Peyer's patch (tissue), 4 donors: ENCODE measurements around the gene FAM171A1. TPM values are rescaled to one million over a fixed set of nuclear protein-coding genes. Genes with fewer than 3 reads are reported as not detected.

ENCODE experiments used
- DNase-seq, 3 donors: peaks; one replicate each; pipeline ENCODE4 v3.0.0-alpha.2; 2017 to 2019
- H3K27ac ChIP-seq, 4 donors: fragments of 200-600 bp; sonication (generic); one replicate each; pipeline ENCODE4 v1.5.1; 2016 to 2019
- H3K27me3 ChIP-seq, 2 donors: fragments of 200-600 bp; sonication (generic); one replicate each; pipeline ENCODE4 v1.5.1; 2019
- H3K36me3 ChIP-seq, 3 donors: fragments of 200-600 bp; sonication (generic); one replicate each; pipeline ENCODE4 v1.5.1; 2016 to 2019
- H3K4me1 ChIP-seq, 4 donors: fragments of 200-600 bp; sonication (generic); one replicate each; pipeline ENCODE4 v1.5.1; 2016 to 2019
- H3K4me3 ChIP-seq, 4 donors: fragments of 200-600 bp; sonication (generic); 1 replicate in 3 of 4; 2 replicates in 1 of 4; pipeline ENCODE4 v1.5.1; 2016 to 2019; ENCODE audit warnings: mild to moderate bottlenecking in 1 of 4
- H3K9me3 ChIP-seq, 4 donors: fragments of 200-600 bp; sonication (generic); one replicate each; pipeline ENCODE4 v1.5.1; 2016 to 2019; ENCODE audit warnings: mild to moderate bottlenecking in 1 of 4
- CTCF ChIP-seq, 6 experiments: fragments of 450-650 bp in 4 of 6; fragments of 200-600 bp in 2 of 6; sonication (generic) in 1 of 6; IDR thresholded peaks; one replicate each; pipeline ENCODE4 v1.5.1; 2017 to 2019; ENCODE audit warnings: antibody characterized with exemption in 6 of 6, mild to moderate bottlenecking in 3 of 6, moderate library complexity in 1 of 6
- POLR2A ChIP-seq, 2 donors: fragments of 450-650 bp; IDR thresholded peaks; one replicate each; pipeline ENCODE4 v1.5.1; 2017; ENCODE audit warnings: antibody characterized with exemption in 2 of 2, mild to moderate bottlenecking in 2 of 2, moderate library complexity in 2 of 2
- total RNA-seq, 4 donors: library from RNA; depleted of rRNA; stranded (reverse); fragments of >200 nt; gene quantifications; one replicate each; pipeline ENCODE4 v1.1.0, GENCODE V29; 2016

FAM171A1 gene
- total RNA-seq, 4 donors from 2014 or later: 14.7 to 37.1 (median 24.5) TPM

DNA sequence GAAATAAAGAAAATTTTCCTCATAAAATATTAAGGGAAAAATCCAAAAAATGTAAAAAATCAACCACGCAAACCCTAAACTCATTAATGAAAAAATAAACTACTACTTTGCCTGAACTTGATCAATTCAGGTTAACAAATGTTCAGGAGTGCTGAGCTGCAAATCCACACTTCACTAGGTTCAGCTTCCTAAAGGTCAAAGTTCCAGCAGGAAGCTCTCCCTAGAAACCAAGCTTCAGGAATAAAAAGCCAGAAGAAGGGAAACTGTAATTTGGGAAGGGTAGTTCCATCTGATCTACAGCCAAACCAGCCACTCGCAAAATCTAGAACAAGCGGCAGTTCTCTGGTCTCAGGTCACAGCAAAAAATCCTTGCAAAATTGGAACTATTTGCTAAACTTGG is 194.8 kb downstream of the FAM171A1 start:
- no peaks in the 10 kb centered on the region for H3K27me3 ChIP-seq
- no peaks in the 10 kb centered on the region for H3K36me3 ChIP-seq
- no peak overlapping the region for H3K27ac ChIP-seq
- H3K9me3 ChIP-seq: no peaks in the 10 kb centered on the region
- H3K4me1 ChIP-seq: no peaks in the 10 kb centered on the region
- no peak for DNase-seq
- H3K4me3 ChIP-seq: no peak overlapping the region
- TF ChIP-seq CTCF (IDR thresholded peaks at IDR 0.05): no peak

DNA sequence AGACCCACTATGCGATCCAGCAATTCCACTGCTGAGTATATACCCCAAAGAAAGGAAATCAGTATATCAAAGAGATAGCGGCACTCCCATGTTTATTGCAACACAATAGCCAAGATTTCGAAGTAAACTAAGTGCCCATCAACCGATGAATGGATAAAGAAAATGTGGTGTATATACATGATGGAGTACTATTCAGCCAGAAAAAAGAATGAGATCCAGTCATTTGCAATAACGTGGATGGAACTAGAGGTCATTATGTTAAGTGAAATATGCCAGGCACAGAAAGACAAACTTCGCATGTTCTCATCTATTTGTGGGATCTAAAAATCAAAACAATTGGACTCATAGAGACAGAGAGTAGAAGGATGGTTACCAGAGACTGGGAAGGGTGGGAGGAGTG is 195.5 kb downstream of the FAM171A1 start:
- DNase-seq: no peak
- Histone ChIP-seq H3K27me3 (no peaks in the 10 kb centered on the region), H3K4me3 (no peak overlapping the region), H3K36me3 (no peaks in the 10 kb centered on the region), H3K4me1 (peaks cover 0 to under 1% (median 0%) of the 10 kb centered on the region in 4 donors), H3K27ac (no peak overlapping the region), H3K9me3 (no peaks in the 10 kb centered on the region)
- TF ChIP-seq CTCF (IDR thresholded peaks at IDR 0.05) (no peak), POLR2A (IDR thresholded peaks at IDR 0.05) (no peak)

- Histone ChIP-seq H3K4me1 (peaks cover 0 to 5% (median 2%) of the 10 kb centered on the region in 4 donors), H3K4me3 (no peak overlapping the region), H3K27ac (no peak overlapping the region), H3K27me3 (no peaks in the 10 kb centered on the region), H3K9me3 (no peaks in the 10 kb centered on the region), H3K36me3 (no peaks in the 10 kb centered on the region)
- DNase-seq: no peak
- TF ChIP-seq CTCF (IDR thresholded peaks at IDR 0.05) (no peak), POLR2A (IDR thresholded peaks at IDR 0.05) (no peak)
These were observed 198.7 kb downstream of the FAM171A1 start for GRCh38 chr10:15172306-15172840.

DNA sequence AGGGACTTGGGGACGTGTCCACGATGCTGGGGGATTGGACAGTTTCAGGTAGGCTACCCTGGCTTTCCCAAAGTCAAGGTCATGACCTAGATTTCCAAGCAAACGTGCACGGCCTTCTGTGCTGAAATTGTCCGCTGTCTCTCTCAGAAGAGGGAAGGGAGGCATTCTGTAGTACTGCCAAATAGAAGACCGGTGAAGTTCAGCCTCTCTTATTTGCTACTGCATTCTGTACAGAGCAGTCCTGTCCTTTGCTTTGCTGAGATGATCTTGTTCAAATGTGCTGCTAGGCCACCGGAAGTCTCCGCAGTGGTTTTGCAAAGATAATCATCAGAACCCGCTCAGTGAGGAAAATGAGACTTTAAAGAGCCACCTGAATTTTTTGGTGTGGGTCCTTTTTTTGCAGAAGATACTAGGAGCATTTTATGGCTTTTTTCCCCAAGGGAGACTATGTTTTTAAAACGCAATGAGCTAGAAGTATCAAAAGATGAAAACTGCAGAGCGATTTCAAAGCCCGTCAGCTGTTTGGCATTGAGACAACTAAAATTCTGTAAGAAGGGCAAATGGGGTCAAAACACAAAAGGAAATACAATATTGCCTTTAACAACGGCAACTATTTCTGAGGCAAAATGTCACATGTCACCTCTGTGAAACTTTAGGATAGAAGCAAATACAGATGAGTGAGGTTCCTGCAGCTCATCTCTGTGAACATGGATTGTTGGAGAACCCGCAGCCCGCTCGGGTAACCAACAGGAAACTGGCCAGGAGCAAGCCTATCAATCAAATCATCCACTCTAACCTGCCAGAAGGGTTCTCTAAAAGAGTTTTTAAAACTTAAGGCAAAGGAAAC is 201.3 kb downstream of the FAM171A1 start:
- Histone ChIP-seq H3K4me1 (peaks cover 0 to 17% (median 2%) of the 10 kb centered on the region in 4 donors), H3K4me3 (peak overlapping the region in 2 of 4 donors; percentile 20), H3K9me3 (no peaks in the 10 kb centered on the region), H3K36me3 (no peaks in the 10 kb centered on the region), H3K27me3 (no peaks in the 10 kb centered on the region), H3K27ac (peak overlapping the region; percentile 16 to 68 (median 44))
- TF ChIP-seq POLR2A (IDR thresholded peaks at IDR 0.05): no peak
- TF ChIP-seq CTCF (IDR thresholded peaks at IDR 0.05): no peak
- DNase-seq: peak in 2 of 3 donors; percentile 67 to 74

- DNase-seq: peak; percentile 98 to 99 (median 98)
- H3K4me3 ChIP-seq: peak overlapping the region in 3 of 4 donors; percentile 13 to 20 (median 20)
These were observed 202.1 kb downstream of the FAM171A1 start for GRCh38 chr10:15168786-15169554.

More at GRCh38 chr10:15168786-15169554, 202.1 kb downstream of the FAM171A1 start:
- Histone ChIP-seq H3K27me3 (no peaks in the 10 kb centered on the region), H3K9me3 (no peaks in the 10 kb centered on the region), H3K27ac (peak overlapping the region; percentile 7 to 68 (median 44)), H3K36me3 (no peaks in the 10 kb centered on the region), H3K4me1 (peaks cover 0 to 17% (median 2%) of the 10 kb centered on the region in 4 donors)
- TF ChIP-seq POLR2A (IDR thresholded peaks at IDR 0.05) (peak; percentile 8 to 24), CTCF (IDR thresholded peaks at IDR 0.05) (no peak)
